HEK293T (cell line): ENCODE measurements around the gene FAM114A2.

Experiments used
- CTCF ChIA-PET: fragments of 350-600 bp; formaldehyde crosslinking; extraction: SDS; loops from one replicate; lab custom pipeline; 2021; ENCODE audit warnings: antibody characterized with exemption, inconsistent platforms; lab: Yijun Ruan, JAX
- POLR2A ChIA-PET: fragments of 350-600 bp; formaldehyde crosslinking; extraction: SDS; loops from one replicate; lab custom pipeline; 2020; ENCODE audit warnings: antibody characterized with exemption, inconsistent platforms; lab: Yijun Ruan, JAX
- DNase-seq: peaks from one replicate; pipeline ENCODE4 v3.0.0; 2012; ENCODE audit warnings: mixed read lengths; ENCODE audit errors: extremely low spot score
- ARNT ChIP-seq: fragments of 450-650 bp; IDR thresholded peaks from 2 replicates; pipeline ENCODE4 v1.6.1; 2017; ENCODE audit warnings: mild to moderate bottlenecking
- BHLHE40 ChIP-seq: fragments of 450-650 bp; IDR thresholded peaks from 2 replicates; pipeline ENCODE4 v1.6.1; 2016; ENCODE audit warnings: mild to moderate bottlenecking, moderate library complexity, borderline replicate concordance
- CTBP1 ChIP-seq: fragments of 450-650 bp; IDR thresholded peaks from 2 replicates; pipeline ENCODE4 v1.6.1; 2016; ENCODE audit warnings: borderline replicate concordance
- ELF4 ChIP-seq: fragments of 450-650 bp; IDR thresholded peaks from 2 replicates; pipeline ENCODE4 v1.6.1; 2017; ENCODE audit warnings: antibody characterized with exemption
- FOXA1 ChIP-seq: fragments of 450-650 bp; IDR thresholded peaks from 2 replicates; pipeline ENCODE4 v1.6.1; 2016; ENCODE audit warnings: mild to moderate bottlenecking
- FOXK2 ChIP-seq: fragments of 450-650 bp; IDR thresholded peaks from 2 replicates; pipeline ENCODE4 v1.6.1; 2016; ENCODE audit warnings: mild to moderate bottlenecking
- FOXM1 ChIP-seq: fragments of 450-650 bp; IDR thresholded peaks from 2 replicates; pipeline ENCODE4 v1.6.1; 2017; ENCODE audit warnings: mild to moderate bottlenecking, borderline replicate concordance
- HDGF ChIP-seq: fragments of 450-650 bp; IDR thresholded peaks from 2 replicates; pipeline ENCODE4 v1.6.1; 2017; ENCODE audit warnings: antibody characterized with exemption, borderline replicate concordance
- L3MBTL2 ChIP-seq: fragments of 450-650 bp; conservative IDR thresholded peaks from 2 replicates; pipeline ENCODE4 v1.6.1; 2016; ENCODE audit warnings: mild to moderate bottlenecking
- LEF1 ChIP-seq: fragments of 450-650 bp; IDR thresholded peaks from 2 replicates; pipeline ENCODE4 v1.6.1; 2017; ENCODE audit warnings: mild to moderate bottlenecking, borderline replicate concordance
- NFRKB ChIP-seq: fragments of 450-650 bp; IDR thresholded peaks from 2 replicates; pipeline ENCODE4 v1.6.1; 2016; ENCODE audit warnings: mild to moderate bottlenecking, moderate library complexity
- SP1 ChIP-seq: fragments of 450-650 bp; IDR thresholded peaks from 2 replicates; pipeline ENCODE4 v1.6.1; 2017
- SUZ12 ChIP-seq: fragments of 450-650 bp; IDR thresholded peaks from 2 replicates; pipeline ENCODE4 v1.6.1; 2016; ENCODE audit warnings: mild to moderate bottlenecking
- TARDBP ChIP-seq: fragments of 450-650 bp; IDR thresholded peaks from 2 replicates; pipeline ENCODE4 v1.6.1; 2016
- ZNF384 ChIP-seq: fragments of 450-650 bp; IDR thresholded peaks from 2 replicates; pipeline ENCODE4 v1.6.1; 2016
- TF ChIP-seq, protein P1 (sequence below): fragments of 450-650 bp; IDR thresholded peaks from 2 replicates; pipeline ENCODE4 v1.6.1; 2016

FAM114A2 gene

GRCh38 chr5:153998768-153999167 is 39.9 kb downstream of the FAM114A2 start:
- CTCF ChIA-PET, result no interaction called here
- DNase-seq, result no peak
- POLR2A ChIA-PET, result no interaction called here
- TF ChIP-seq ARNT, result no peak
- TF ChIP-seq SUZ12, result no peak
- no peak for TF ChIP-seq CTBP1
- TF ChIP-seq FOXA1, result no peak
- no peak for TF ChIP-seq BHLHE40

- no peak for DNase-seq
- CTCF ChIA-PET, result no interaction called here
- no peak for TF ChIP-seq L3MBTL2
- TF ChIP-seq NFRKB, result no peak
- TF ChIP-seq FOXM1, result no peak
- POLR2A ChIA-PET, result no interaction called here
Observed at GRCh38 chr5:153998010-153998409, 40.7 kb downstream of the FAM114A2 start.

GRCh38 chr5:153991168-153991567 is 47.5 kb downstream of the FAM114A2 start:
- CTCF ChIA-PET, result no interaction called here
- POLR2A ChIA-PET, result no interaction called here
- TF ChIP-seq FOXK2 (no peak), ELF4 (no peak), ZNF384 (no peak), SP1 (no peak), ARNT (no peak), SUZ12 (no peak), L3MBTL2 (no peak)
- TF ChIP-seq, protein P1, sequence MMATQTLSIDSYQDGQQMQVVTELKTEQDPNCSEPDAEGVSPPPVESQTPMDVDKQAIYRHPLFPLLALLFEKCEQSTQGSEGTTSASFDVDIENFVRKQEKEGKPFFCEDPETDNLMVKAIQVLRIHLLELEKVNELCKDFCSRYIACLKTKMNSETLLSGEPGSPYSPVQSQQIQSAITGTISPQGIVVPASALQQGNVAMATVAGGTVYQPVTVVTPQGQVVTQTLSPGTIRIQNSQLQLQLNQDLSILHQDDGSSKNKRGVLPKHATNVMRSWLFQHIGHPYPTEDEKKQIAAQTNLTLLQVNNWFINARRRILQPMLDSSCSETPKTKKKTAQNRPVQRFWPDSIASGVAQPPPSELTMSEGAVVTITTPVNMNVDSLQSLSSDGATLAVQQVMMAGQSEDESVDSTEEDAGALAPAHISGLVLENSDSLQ, result no peak
- no peak for DNase-seq

GRCh38 chr5:153988510-153988909 is 50.2 kb downstream of the FAM114A2 start:
- CTCF ChIA-PET, result interaction anchor here (1.5 kb wide), 1 partner anchor 14 kb away, joined by 5 read pairs; no protein-coding TSS in a partner anchor
- DNase-seq, result no peak
- TF ChIP-seq LEF1 (no peak), FOXM1 (no peak), TARDBP (no peak), FOXK2 (no peak), SP1 (no peak), L3MBTL2 (no peak), FOXA1 (no peak), SUZ12 (no peak), ELF4 (no peak), BHLHE40 (no peak), CTBP1 (no peak), HDGF (no peak), NFRKB (no peak), ARNT (no peak), ZNF384 (no peak)
- TF ChIP-seq, protein P1, result no peak
- POLR2A ChIA-PET, result no interaction called here

DNA sequence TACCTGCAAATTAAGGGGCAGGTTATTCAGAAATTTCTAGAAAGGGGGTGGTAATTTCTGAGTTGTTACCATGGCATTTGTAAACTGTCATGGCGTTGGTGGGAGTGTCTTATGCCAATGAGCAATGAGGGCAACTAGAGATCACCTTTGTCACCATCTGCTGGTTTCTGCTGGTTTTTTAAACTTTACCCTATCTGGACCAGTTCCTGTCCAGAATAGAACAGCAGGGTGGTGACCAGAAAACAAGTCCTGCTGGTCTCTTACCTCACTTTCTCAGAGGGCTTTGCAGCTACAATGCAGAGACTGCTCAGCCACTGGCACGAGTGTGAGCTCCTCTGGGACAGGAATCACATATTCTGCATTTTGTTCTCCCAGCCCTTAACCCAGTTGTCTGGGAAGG is 51.4 kb downstream of the FAM114A2 start:
- no peak for DNase-seq
- POLR2A ChIA-PET, result no interaction called here
- TF ChIP-seq ZNF384 (no peak), BHLHE40 (no peak), ELF4 (no peak), ARNT (no peak), LEF1 (no peak), TARDBP (no peak), CTBP1 (no peak), HDGF (no peak), FOXK2 (no peak), SUZ12 (no peak), FOXM1 (no peak), NFRKB (no peak), FOXA1 (no peak), SP1 (no peak), L3MBTL2 (no peak)
- TF ChIP-seq, protein P1, result no peak
- CTCF ChIA-PET, result no interaction called here

DNA sequence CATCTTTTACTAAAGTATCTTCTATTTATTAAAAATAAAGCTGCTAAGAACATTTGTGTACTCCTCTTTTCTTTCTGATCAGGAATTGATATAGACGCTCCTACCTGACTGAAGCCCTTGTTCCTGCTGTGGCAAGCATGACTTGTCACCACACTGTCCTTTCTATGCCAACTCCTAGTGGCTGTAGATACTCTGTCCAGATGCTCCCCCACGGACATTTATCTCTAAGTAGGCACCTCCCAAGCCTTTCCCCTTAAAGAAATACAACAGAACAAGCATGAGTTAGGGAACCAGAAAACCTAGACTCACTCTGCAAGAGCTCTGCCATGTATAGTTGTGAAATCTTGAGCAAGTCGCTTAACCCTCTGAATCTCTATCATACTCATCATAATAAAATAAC is 53.2 kb downstream of the FAM114A2 start:
- no peak for DNase-seq
- POLR2A ChIA-PET, result no interaction called here
- CTCF ChIA-PET, result interaction anchor here (1.0 kb wide), 1 partner anchor 10 kb away, joined by 3 read pairs; no protein-coding TSS in a partner anchor
- TF ChIP-seq, protein P1, result no peak

GRCh38 chr5:153983885-153984284 is 54.8 kb downstream of the FAM114A2 start:
- ChIA-PET CTCF (no interaction called here), POLR2A (no interaction called here)
- no peak for DNase-seq
- TF ChIP-seq TARDBP, result no peak
- TF ChIP-seq BHLHE40, result no peak
- TF ChIP-seq L3MBTL2, result no peak
